CD14-positive monocyte (primary cell): ENCODE data around the gene PCDHGA8. TPM values are rescaled to one million over a fixed set of nuclear protein-coding genes. Genes with fewer than 3 reads are reported as not detected.
A peak's percentile ranks its signal among the peaks of the same experiment; 100 is the strongest.
"Not testable (repeated sequence)": the region's sequence is repeated elsewhere in the genome, so short reads cannot be mapped to it uniquely, and the experiment has no call there.

Source experiments
- DNase-seq, 3 donors: peaks; one replicate each; pipeline ENCODE4 v3.0.0-alpha.2; 2011 to 2022
- H2AFZ ChIP-seq: 2 replicates; pipeline ENCODE4 v1.6.0; 2012; ENCODE audit warnings: mild to moderate bottlenecking, low read depth, low read length, inconsistent platforms; ENCODE audit not compliant: insufficient read depth, poor library complexity, severe bottlenecking
- H3K27ac ChIP-seq, 2 donors: 1 replicate in 1 of 2; 2 replicates in 1 of 2; pipeline ENCODE4 v1.5.1; 2012 to 2013; ENCODE audit warnings: low read length in 2 of 2, control low read depth in 1 of 2, inconsistent platforms in 1 of 2, low read depth in 1 of 2, mild to moderate bottlenecking in 1 of 2
- H3K27me3 ChIP-seq, 2 donors: one replicate each; pipeline versions ENCODE4 v1.6.0 to v1.6.1; 2011 to 2013; ENCODE audit warnings: low read length in 2 of 2; ENCODE audit not compliant: control insufficient read depth in 2 of 2, insufficient read depth in 2 of 2
- H3K36me3 ChIP-seq, 2 donors: replicated peaks in 1 of 2; 1 replicate in 1 of 2; 2 replicates in 1 of 2; pipeline versions ENCODE4 v1.5.1 to v1.6.1; 2012 to 2013; ENCODE audit warnings: low read length in 2 of 2, control low read depth in 1 of 2, inconsistent platforms in 1 of 2, mild to moderate bottlenecking in 1 of 2; ENCODE audit not compliant: insufficient read depth in 2 of 2, control insufficient read depth in 1 of 2
- H3K4me1 ChIP-seq, 2 donors: 1 replicate in 1 of 2; 2 replicates in 1 of 2; pipeline versions ENCODE4 v1.5.1 to v1.6.1; 2012 to 2013; ENCODE audit warnings: low read length in 2 of 2, control low read depth in 1 of 2, inconsistent platforms in 1 of 2, mild to moderate bottlenecking in 1 of 2, moderate library complexity in 1 of 2; ENCODE audit not compliant: insufficient read depth in 2 of 2, control insufficient read depth in 1 of 2
- H3K4me2 ChIP-seq: replicated peaks from 2 replicates; pipeline ENCODE3; 2012; ENCODE audit warnings: low read length, moderate library complexity, mild to moderate bottlenecking; ENCODE audit not compliant: poor library complexity, severe bottlenecking; ENCODE audit errors: extremely low read depth
- H3K4me3 ChIP-seq, 3 experiments: fragments of 200-600 bp in 1 of 3; sonication (generic) in 1 of 3; replicated peaks in 1 of 3; 1 replicate in 2 of 3; 2 replicates in 1 of 3; pipeline ENCODE4 v1.5.1; 2011 to 2013; ENCODE audit warnings: low read length in 3 of 3, mild to moderate bottlenecking in 3 of 3, control low read depth in 2 of 3, low read depth in 2 of 3, inconsistent platforms in 1 of 3, moderate library complexity in 1 of 3
- H3K79me2 ChIP-seq: 2 replicates; pipeline ENCODE4 v1.6.0; 2012; ENCODE audit warnings: mild to moderate bottlenecking, control low read depth, inconsistent platforms, low read length, moderate library complexity; ENCODE audit not compliant: insufficient read depth
- H3K9ac ChIP-seq: 2 replicates; pipeline ENCODE4 v1.6.0; 2017; ENCODE audit warnings: low read length, mild to moderate bottlenecking; ENCODE audit not compliant: insufficient read depth, poor library complexity, severe bottlenecking
- H3K9me3 ChIP-seq, 2 donors: replicated peaks in 1 of 2; 1 replicate in 1 of 2; 2 replicates in 1 of 2; pipeline versions ENCODE4 v1.5.1 to v1.6.1; 2012 to 2013; ENCODE audit warnings: low read length in 2 of 2, control low read depth in 1 of 2; ENCODE audit not compliant: control insufficient read depth in 1 of 2, insufficient read depth in 1 of 2
- H4K20me1 ChIP-seq: 2 replicates; pipeline ENCODE4 v1.6.0; 2012; ENCODE audit warnings: mild to moderate bottlenecking, low read length, control low read depth, moderate library complexity; ENCODE audit not compliant: insufficient read depth
- H3K27ac Mint-ChIP-seq, 7 donors: one replicate each; pipeline ENCODE4 v1.8.0; 2020; ENCODE audit warnings: mild to moderate bottlenecking in 7 of 7, mixed read lengths in 7 of 7, moderate library complexity in 6 of 7, inconsistent platforms in 2 of 7
- H3K27me3 Mint-ChIP-seq, 3 donors: one replicate each; pipeline ENCODE4 v1.8.0; 2021 to 2022; ENCODE audit warnings: low read depth in 3 of 3, mild to moderate bottlenecking in 3 of 3, mixed read lengths in 3 of 3, moderate library complexity in 3 of 3, inconsistent platforms in 1 of 3
- H3K36me3 Mint-ChIP-seq, 2 donors: one replicate each; pipeline ENCODE4 v1.8.0; 2020; ENCODE audit warnings: mixed read lengths in 2 of 2, inconsistent platforms in 1 of 2, mild to moderate bottlenecking in 1 of 2
- H3K4me1 Mint-ChIP-seq: one replicate; pipeline ENCODE4 v1.8.0; 2020; ENCODE audit warnings: mild to moderate bottlenecking, mixed read lengths
- H3K4me3 Mint-ChIP-seq, 2 donors: one replicate each; pipeline ENCODE4 v1.8.0; 2020; ENCODE audit warnings: mild to moderate bottlenecking in 2 of 2, mixed read lengths in 2 of 2, moderate library complexity in 1 of 2
- H3K9me3 Mint-ChIP-seq, 7 donors: one replicate each; pipeline ENCODE4 v1.8.0; 2020 to 2022; ENCODE audit warnings: mixed read lengths in 7 of 7, mild to moderate bottlenecking in 6 of 7, moderate library complexity in 6 of 7, inconsistent platforms in 2 of 7
- WGBS: methylation state at CpG from one replicate; pipeline ENCODE4 v1.1.5; 2013; ENCODE audit warnings: missing lambda C conversion rate; ENCODE audit not compliant: insufficient coverage; 5-methylcytosine and 5-hydroxymethylcytosine counted together
- intact Hi-C, 2 donors: fragments of 100-400 bp; cut with micrococcal nuclease; formaldehyde crosslinking; loops; one replicate each; pipeline versions ENCODE4 v1.15.0 to v1.15.1; 2023
- polyA plus RNA-seq, 3 donors: library from polyadenylated mRNA; depleted of rRNA in 1 of 3; unstranded in 2 of 3; stranded (reverse) in 1 of 3; fragments of 300-500 nt in 2 of 3; fragments of >200 nt in 1 of 3; fragmentation: Illumina TruSeq in 2 of 3; gene quantifications; 1 replicate in 2 of 3; 2 replicates in 1 of 3; pipeline ENCODE4 v1.2.3, GENCODE V29; 2012 to 2021
- TF ChIP-seq, protein P1 (sequence below): fragments of 200-600 bp; IDR thresholded peaks from one replicate; pipeline ENCODE4 v1.8.0; 2022; ENCODE audit warnings: antibody characterized with exemption, mild to moderate bottlenecking

Gene PCDHGA8
- polyA plus RNA-seq, 3 donors: not detected

DNA sequence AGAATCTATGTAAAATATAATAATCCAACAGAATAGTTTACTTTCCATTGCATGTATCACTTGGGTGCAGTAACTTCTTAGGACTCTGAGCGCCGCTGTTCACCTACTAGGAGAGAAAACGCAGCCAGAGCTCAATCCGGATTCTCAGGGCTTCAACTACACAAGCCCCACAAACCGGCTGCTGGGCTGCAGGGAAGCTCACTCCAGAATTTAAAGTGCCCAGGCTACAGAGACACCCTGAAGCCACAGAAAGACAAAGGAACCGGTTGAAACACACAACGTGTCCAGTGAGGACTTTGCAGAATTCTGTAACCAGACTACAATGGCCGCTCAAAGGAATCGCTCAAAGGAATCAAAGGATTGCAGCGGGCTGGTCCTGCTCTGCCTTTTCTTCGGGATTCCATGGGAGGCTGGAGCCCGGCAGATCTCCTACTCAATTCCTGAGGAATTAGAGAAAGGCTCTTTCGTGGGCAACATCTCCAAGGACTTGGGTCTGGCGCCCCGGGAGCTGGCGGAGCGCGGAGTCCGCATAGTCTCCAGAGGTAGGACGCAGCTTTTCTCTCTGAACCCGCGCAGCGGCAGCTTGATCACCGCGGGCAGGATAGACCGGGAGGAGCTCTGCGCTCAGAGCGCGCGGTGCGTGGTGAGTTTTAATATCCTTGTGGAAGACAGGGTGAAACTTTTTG lies 20.6 kb downstream of the PCDHGA8 start, which contains the start of gene PCDHGA10:
PCDHGA10 (plus strand) TSS at position 134 of the 686 bp plus-strand sequence; CDS start at position 323, 189 bp downstream.
- H3K9me3 Mint-ChIP-seq: peaks cover 20 to 64% (median 49%) of the 10 kb centered on the region in 7 donors
- H3K4me1 Mint-ChIP-seq: peaks cover 25% of the 10 kb centered on the region
- H3K4me3 ChIP-seq: peak within 1 kb of the TSS; percentile 3 to 73 (median 33)
- peaks cover 79 to 86% (median 84%) of the 10 kb centered on the region in 3 donors for H3K27me3 Mint-ChIP-seq
- peak within 1 kb of the TSS; percentile 73 for H3K4me2 ChIP-seq
- intact Hi-C loops: loop anchor here (5.0 kb wide), 2 partner anchors 109 to 149 kb away; no protein-coding TSS in a partner anchor
- no peaks in the 10 kb centered on the region for H4K20me1 ChIP-seq
- H2AFZ ChIP-seq: peak within 1 kb of the TSS; percentile 75
- H3K36me3 Mint-ChIP-seq: peaks cover 16 to 19% of the 10 kb centered on the region in 2 donors
- H3K27ac ChIP-seq: no peak within 1 kb of the TSS
- H3K79me2 ChIP-seq: no peaks in the 10 kb centered on the region
- peaks cover 28 to 54% of the 10 kb centered on the region in 2 donors for H3K9me3 ChIP-seq
- no peak within 1 kb of the TSS for H3K27ac Mint-ChIP-seq
- H3K36me3 ChIP-seq: no peaks in the 10 kb centered on the region
- H3K9ac ChIP-seq: no peak within 1 kb of the TSS
- peaks cover 74 to 100% of the 10 kb centered on the region in 2 donors for H3K27me3 ChIP-seq
- WGBS: 4% methylated on average over 25 of the region's 31 CpGs
- H3K4me3 Mint-ChIP-seq: peak within 1 kb of the TSS; percentile 80 to 88
- TF ChIP-seq, protein P1, sequence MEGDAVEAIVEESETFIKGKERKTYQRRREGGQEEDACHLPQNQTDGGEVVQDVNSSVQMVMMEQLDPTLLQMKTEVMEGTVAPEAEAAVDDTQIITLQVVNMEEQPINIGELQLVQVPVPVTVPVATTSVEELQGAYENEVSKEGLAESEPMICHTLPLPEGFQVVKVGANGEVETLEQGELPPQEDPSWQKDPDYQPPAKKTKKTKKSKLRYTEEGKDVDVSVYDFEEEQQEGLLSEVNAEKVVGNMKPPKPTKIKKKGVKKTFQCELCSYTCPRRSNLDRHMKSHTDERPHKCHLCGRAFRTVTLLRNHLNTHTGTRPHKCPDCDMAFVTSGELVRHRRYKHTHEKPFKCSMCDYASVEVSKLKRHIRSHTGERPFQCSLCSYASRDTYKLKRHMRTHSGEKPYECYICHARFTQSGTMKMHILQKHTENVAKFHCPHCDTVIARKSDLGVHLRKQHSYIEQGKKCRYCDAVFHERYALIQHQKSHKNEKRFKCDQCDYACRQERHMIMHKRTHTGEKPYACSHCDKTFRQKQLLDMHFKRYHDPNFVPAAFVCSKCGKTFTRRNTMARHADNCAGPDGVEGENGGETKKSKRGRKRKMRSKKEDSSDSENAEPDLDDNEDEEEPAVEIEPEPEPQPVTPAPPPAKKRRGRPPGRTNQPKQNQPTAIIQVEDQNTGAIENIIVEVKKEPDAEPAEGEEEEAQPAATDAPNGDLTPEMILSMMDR: peak; percentile 80
- peak; percentile 27 to 44 (median 43) for DNase-seq
- H3K4me1 ChIP-seq: peaks cover 16 to 22% of the 10 kb centered on the region in 2 donors

DNA sequence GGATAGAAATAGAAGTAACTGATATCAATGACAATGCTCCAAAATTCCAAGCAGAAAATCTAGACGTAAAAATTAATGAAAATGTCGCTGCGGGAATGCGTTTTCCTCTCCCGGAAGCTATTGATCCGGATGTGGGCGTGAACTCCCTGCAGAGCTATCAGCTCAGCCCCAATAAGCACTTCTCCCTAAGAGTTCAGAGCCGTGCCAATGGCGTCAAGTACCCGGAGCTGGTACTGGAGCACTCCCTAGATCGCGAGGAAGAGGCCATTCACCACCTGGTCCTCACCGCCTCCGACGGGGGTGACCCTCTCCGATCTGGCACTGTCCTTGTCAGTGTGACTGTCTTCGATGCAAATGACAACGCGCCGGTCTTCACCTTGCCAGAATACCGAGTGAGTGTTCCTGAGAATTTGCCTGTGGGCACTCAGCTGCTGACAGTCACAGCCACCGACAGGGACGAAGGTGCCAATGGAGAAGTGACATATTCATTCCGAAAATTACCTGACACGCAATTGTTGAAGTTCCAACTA lies 21.2 kb downstream of the PCDHGA8 start:
- Mint-ChIP-seq H3K36me3 (peaks cover 13 to 25% of the 10 kb centered on the region in 2 donors), H3K4me3 (peak overlapping the region; percentile 80 to 88), H3K4me1 (peaks cover 28% of the 10 kb centered on the region), H3K27ac (no peak overlapping the region), H3K27me3 (peaks cover 79 to 86% (median 84%) of the 10 kb centered on the region in 3 donors), H3K9me3 (peaks cover 21 to 64% (median 49%) of the 10 kb centered on the region in 7 donors)
- DNase-seq: no peak
- H3K4me3 ChIP-seq: peak overlapping the region in 1 of 3 experiments; percentile 73
- H3K27ac ChIP-seq: no peak overlapping the region
- H3K9me3 ChIP-seq: peaks cover 27 to 54% of the 10 kb centered on the region in 2 donors
- peak overlapping the region; percentile 75 for H2AFZ ChIP-seq
- 22% methylated on average over 21 of the region's 25 CpGs for WGBS
- intact Hi-C loops: loop anchor here (5.0 kb wide), 2 partner anchors 109 to 149 kb away; no protein-coding TSS in a partner anchor
- H3K4me1 ChIP-seq: peaks cover 22% of the 10 kb centered on the region in 2 donors
- no peaks in the 10 kb centered on the region for H4K20me1 ChIP-seq
- no peaks in the 10 kb centered on the region for H3K36me3 ChIP-seq
- no peak overlapping the region for H3K9ac ChIP-seq
- peak overlapping the region; percentile 73 for H3K4me2 ChIP-seq
- TF ChIP-seq, protein P1: no peak
- H3K79me2 ChIP-seq: no peaks in the 10 kb centered on the region
- peaks cover 74 to 100% of the 10 kb centered on the region in 2 donors for H3K27me3 ChIP-seq

DNA sequence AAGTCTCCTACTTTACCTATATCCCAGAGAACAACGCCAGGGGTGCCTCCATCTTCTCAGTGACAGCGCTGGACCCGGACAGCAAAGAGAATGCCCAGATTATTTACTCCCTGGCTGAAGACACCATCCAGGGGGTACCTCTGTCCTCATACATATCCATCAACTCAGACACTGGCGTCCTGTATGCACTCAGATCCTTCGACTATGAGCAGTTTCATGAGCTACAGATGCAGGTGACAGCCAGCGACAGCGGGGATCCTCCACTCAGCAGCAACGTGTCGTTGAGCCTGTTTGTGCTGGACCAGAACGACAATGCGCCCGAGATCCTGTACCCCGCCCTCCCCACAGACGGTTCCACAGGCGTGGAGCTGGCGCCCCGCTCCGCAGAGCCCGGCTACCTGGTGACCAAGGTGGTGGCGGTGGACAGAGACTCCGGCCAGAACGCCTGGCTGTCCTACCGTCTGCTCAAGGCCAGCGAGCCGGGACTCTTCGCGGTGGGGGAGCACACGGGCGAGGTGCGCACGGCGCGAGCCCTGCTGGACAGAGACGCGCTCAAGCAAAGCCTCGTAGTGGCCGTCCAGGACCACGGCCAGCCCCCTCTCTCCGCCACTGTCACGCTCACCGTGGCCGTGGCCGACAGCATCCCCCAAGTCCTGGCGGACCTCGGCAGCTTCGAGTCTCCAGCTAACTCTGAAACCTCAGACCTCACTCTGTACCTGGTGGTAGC lies 22.3 kb downstream of the PCDHGA8 start:
- H3K4me3 ChIP-seq, DNase-seq, H3K27ac ChIP-seq, H2AFZ ChIP-seq, H3K9ac ChIP-seq, H3K36me3 ChIP-seq, H3K79me2 ChIP-seq, H4K20me1 ChIP-seq, H3K27ac Mint-ChIP-seq, H3K4me2 ChIP-seq: not testable (repeated sequence)
- H3K4me1 ChIP-seq: peaks cover 22% of the 10 kb centered on the region in 2 donors
- H3K9me3 Mint-ChIP-seq: peaks cover 19 to 64% (median 49%) of the 10 kb centered on the region in 7 donors
- H3K4me1 Mint-ChIP-seq: peaks cover 31% of the 10 kb centered on the region
- peaks cover 78 to 86% (median 84%) of the 10 kb centered on the region in 3 donors for H3K27me3 Mint-ChIP-seq
- H3K36me3 Mint-ChIP-seq: peaks cover 13 to 24% of the 10 kb centered on the region in 2 donors
- peak overlapping the region in 1 of 2 donors; percentile 80 for H3K4me3 Mint-ChIP-seq
- H3K9me3 ChIP-seq: peaks cover 28 to 54% of the 10 kb centered on the region in 2 donors
- WGBS: 37% methylated on average over 31 of the region's 46 CpGs
- intact Hi-C loops: loop anchor here (5.0 kb wide), 2 partner anchors 108 to 148 kb away; no protein-coding TSS in a partner anchor
- H3K27me3 ChIP-seq: peaks cover 70 to 100% of the 10 kb centered on the region in 2 donors
